GM19328 (cell line): ENCODE measurements around the gene UFSP1.
A peak's percentile ranks its signal among the peaks of the same experiment; 100 is the strongest.
"Not testable (repeated sequence)": the region's sequence is repeated elsewhere in the genome, so short reads cannot be mapped to it uniquely, and the experiment has no call there.

ENCODE experiments used
- ATAC-seq: cut with Tn5 transposase; IDR thresholded peaks from one replicate; pipeline ENCODE4 v1.9.1; 2021; ENCODE audit warnings: mild to moderate bottlenecking, moderate library complexity; ENCODE audit not compliant: unreplicated experiment

UFSP1 gene

DNA sequence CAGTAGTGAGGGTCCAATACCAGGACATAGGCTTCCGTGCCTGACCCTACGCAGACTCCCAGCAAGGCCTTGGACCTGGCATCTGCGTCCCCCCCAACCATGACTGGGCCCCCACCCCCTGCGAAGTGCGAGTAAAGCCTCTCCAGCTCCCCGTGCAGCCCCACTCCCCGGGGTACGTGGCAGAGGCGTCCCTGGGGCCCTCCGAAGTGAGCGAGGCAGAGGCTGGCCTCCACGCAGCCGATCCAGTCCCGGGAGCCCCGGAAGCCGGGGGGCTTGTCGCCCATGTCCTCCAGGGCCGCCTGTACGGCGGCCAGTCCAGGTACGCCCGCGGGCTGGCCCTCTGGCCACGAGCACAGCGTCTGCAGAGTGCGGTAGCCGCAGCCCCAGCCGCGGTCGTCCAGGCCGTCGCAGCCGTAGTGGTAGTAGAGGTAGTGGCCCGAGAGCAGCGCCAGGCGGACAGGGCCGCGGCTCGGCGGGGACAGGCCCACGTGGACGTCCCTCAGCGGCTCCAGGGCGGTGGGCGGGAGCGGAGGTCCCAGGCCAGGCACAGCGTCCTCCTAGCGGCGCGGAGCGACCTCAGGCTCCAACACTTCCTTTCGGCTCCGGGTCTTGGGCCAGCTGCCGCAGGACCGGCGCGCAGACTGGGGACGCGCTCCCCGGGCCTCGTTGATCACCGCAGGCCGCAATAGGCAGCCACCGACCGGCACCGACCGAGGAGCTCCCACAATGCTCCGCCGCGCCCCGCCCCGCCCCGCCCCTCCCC is at the start of gene UFSP1:
Gene UFSP1, minus strand, starts transcription at position 728 of the 763 bp plus-strand sequence. Its CDS starts 444 bp downstream, at position 284.
- ATAC-seq, result peak; percentile 24

DNA sequence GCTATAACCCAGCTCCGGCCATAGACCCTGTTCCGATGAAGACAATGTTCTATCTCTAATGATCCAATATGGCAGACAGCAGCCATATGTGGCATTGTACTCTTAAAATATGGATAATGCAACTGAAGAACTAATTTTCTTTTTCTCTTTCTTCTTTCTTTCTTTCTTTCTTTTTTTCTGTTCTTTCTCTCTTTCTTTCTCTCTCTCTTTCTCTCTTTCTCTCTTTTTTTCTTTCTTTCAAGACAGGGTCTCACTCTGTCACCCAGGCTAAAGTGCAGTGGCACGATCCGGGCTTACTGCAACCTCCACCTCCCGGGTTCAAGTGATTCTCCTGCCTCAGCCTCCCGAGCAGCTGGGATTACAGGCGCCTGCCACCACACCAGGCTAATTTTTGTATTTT is 46.7 kb upstream of the UFSP1 start:
- not testable (repeated sequence) for ATAC-seq

DNA sequence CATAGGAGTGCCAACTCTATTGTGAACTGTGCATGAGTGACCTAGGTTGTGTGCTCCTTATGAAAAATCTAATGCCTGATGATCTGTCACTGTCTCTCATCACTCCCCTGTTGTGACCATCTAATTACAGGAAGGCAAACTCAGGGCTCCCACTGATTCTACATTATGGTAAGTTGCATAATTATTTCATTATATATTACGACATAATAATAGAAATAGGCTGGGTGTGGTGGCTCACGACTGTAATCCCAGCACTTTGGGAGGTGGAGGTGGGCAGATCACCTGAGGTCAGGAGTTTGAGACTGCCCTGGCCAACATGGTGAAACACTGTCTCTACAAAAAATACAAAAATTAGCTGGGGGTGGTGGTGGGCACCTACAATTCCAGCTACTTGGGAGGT is 45.9 kb upstream of the UFSP1 start:
- ATAC-seq, result not testable (repeated sequence)

GRCh38 chr7:100933734-100934133 is 44.2 kb upstream of the UFSP1 start:
- ATAC-seq, result no peak

GRCh38 chr7:100929808-100930174 is 40.3 kb upstream of the UFSP1 start:
- ATAC-seq, result no peak

GRCh38 chr7:100923616-100924015 is 34.1 kb upstream of the UFSP1 start:
- not testable (repeated sequence) for ATAC-seq

DNA sequence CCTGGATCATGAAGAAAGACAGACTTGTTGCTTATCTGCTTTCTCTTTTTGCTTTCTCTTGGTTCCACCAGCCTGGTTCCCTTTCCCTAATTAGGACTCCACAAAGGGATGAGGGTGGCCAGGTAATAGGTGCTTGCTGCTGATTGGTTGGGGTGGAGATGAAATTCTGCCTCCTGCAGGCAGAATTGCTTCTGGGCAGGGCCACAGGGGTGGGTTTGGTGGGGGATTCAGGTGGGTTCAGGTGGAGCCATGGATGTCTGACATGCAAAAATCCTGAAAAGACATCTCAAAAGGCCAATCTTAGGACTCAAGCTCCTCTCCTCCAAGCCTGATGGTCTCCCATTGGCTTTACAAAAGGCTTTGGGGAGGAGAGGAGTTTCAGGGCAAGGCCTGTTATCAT is 31.5 kb upstream of the UFSP1 start:
- no peak for ATAC-seq

DNA sequence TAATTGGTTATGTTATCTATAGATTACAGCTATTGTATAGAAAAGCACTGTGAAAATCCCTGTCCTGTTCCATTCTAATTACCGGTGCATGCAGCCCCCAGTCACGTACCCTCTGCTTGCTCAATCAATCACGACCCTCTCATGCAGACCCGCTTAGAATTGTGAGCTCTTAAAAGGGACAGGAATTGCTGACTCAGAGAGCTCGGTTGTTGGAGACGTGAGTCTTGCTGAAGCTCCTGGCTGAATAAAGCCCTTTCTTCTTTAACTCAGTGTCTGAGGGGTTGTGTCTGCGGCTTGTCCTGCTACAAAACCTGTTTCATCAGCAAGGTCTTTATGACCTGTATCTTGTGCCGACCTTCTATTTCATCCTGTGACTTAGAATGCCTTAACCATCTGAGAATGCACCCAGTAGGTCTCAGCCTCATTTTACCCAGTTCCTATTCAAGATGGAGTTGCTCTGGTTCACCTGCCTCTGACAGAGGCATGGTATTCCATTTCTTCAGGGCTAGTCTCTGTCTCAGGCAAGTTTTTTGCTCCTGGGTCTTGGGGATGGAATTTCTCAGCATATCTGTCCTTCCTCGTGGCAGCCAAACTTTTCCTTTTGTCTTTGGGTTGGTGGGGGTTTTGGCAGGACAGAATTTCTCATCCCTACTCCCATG is 30.4 kb upstream of the UFSP1 start:
- not testable (repeated sequence) for ATAC-seq

GRCh38 chr7:100919335-100919734 is 29.8 kb upstream of the UFSP1 start:
- ATAC-seq, result not testable (repeated sequence)

DNA sequence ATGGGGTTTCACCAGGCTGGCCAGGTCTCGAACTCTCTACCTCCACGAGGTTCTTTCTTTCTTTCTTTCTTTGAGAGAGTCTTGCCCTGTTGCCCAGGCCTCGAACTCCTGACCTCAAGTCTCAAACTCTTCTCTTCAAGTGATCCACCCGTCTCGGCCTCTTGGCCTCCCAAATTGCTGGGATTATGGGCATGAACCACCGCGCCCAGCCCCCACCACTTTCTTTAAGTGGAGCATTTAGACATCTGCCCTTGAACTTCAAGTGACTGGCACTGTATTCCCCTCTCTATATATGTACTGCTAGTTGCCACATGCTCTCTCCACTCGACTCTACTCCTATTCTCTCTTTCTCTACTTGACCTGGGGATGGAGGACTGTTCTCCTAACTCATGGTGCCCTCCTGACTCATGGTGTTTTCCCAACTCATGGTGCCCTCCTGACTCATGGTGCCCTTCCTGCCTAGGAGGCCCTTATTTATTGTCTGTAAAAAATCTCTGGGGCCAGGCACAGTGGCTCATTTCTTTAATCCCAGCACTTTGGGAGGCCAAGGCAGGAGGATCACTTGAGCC is 25.4 kb upstream of the UFSP1 start:
- ATAC-seq, result no peak

- ATAC-seq, result no peak
These were observed 24.8 kb upstream of the UFSP1 start for GRCh38 chr7:100914208-100914878.

DNA sequence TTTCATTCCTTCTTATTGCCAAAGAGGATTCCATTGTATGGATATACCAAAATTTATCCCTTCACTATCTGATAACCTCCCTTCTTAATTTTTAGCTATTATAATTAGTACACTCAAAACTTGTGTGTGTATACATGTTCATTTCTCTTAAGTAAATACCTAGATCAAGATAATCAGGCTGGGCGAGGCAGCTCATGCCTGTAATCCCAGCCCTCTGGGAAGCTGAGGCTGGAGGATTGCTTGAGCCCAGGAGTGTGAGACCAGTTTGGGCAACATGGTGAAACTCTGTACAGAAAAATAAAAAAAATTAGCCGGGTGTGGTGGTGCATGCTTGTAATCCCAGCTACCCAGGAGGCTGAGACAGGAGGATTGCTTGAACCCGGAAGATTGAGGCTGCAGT is 22.0 kb upstream of the UFSP1 start:
- ATAC-seq, result no peak

GRCh38 chr7:100910443-100910842 is 20.9 kb upstream of the UFSP1 start:
- not testable (repeated sequence) for ATAC-seq

DNA sequence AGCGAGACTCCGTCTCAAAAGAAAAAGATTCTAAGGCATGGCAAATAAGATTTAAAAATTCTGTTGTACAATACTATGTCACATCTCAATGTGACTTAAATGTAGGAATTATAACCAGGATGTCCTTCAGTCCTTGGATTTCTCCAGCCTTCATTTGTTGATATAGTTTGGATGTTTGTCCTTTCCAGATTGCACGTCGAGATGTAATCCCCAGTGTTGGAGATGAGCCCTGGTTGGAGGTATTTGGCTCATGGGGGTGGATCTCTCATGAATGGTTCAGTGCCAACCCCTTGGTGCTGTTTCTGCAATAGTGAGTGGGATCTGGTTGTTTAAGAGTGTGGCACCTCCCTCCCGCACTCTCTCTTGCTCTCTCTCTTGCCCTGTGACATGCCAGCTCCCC is 19.0 kb upstream of the UFSP1 start:
- ATAC-seq, result no peak

GRCh38 chr7:100902638-100903037 is 13.1 kb upstream of the UFSP1 start:
- ATAC-seq, result no peak

- no peak for ATAC-seq
These were observed 12.4 kb upstream of the UFSP1 start for GRCh38 chr7:100901921-100902332.

DNA sequence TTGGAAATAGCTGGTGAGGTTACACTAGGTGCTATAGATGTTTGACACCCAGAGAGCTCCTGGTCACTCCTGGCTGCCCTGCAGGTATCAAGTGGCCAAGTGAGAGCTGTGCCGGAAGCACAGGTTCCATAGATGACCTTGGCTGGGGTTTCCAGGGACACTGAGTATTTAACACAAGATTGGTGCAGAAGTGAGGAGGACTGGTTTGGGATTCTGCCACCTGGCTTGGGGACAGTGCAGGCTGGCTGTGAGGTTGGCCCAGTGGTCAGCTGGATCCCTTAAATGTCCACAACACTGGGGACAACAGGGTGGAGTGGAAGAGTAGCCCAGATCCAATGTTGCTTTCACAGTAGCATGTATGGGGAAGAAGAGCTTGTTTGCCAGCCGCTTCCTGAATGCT is 11.5 kb upstream of the UFSP1 start:
- ATAC-seq, result no peak

- ATAC-seq, result no peak
These were observed 9.9 kb upstream of the UFSP1 start for GRCh38 chr7:100899432-100899831.

GRCh38 chr7:100897772-100898454 is 8.4 kb upstream of the UFSP1 start:
- no peak for ATAC-seq

- no peak for ATAC-seq
These were observed 7.5 kb upstream of the UFSP1 start for GRCh38 chr7:100896732-100897608.
